Parathyroid adenoma (tissue), 2 donors: ENCODE measurements around the gene DNMBP.
A peak's percentile ranks its signal among the peaks of the same experiment; 100 is the strongest.

Source experiments
- H2AFZ ChIP-seq: fragments of 300-600 bp; sonication (generic); one replicate; pipeline ENCODE4 v1.7.0; 2017; ENCODE audit warnings: antibody characterized with exemption, mild to moderate bottlenecking
- H3K27ac ChIP-seq: fragments of 300-600 bp; sonication (generic); one replicate; pipeline ENCODE4 v1.7.0; 2017
- H3K27me3 ChIP-seq: fragments of 300-600 bp; sonication (generic); one replicate; pipeline ENCODE4 v1.7.0; 2017; ENCODE audit warnings: low read length; ENCODE audit not compliant: control insufficient read depth, insufficient read depth
- H3K36me3 ChIP-seq: fragments of 300-600 bp; sonication (generic); one replicate; pipeline ENCODE4 v1.7.0; 2017; ENCODE audit warnings: low read length; ENCODE audit not compliant: control insufficient read depth, insufficient read depth
- H3K4me1 ChIP-seq: fragments of 300-600 bp; sonication (generic); one replicate; pipeline ENCODE4 v1.7.0; 2017; ENCODE audit warnings: control low read depth
- H3K4me2 ChIP-seq: fragments of 300-600 bp; sonication (generic); one replicate; pipeline ENCODE4 v1.7.0; 2017; ENCODE audit warnings: low read length
- H3K4me3 ChIP-seq: fragments of 300-600 bp; sonication (generic); one replicate; pipeline ENCODE4 v1.7.0; 2017; ENCODE audit warnings: low read depth, low read length
- H3K79me2 ChIP-seq: fragments of 300-600 bp; sonication (generic); one replicate; pipeline ENCODE4 v1.7.0; 2017; ENCODE audit warnings: control low read depth
- H3K9ac ChIP-seq: fragments of 300-600 bp; sonication (generic); one replicate; pipeline ENCODE4 v1.7.0; 2017; ENCODE audit warnings: mild to moderate bottlenecking
- H3K9me3 ChIP-seq: fragments of 300-600 bp; sonication (generic); one replicate; pipeline ENCODE4 v1.7.0; 2017; ENCODE audit warnings: low read length; ENCODE audit not compliant: control insufficient read depth
- CTCF ChIP-seq: fragments of 300-600 bp; sonication (generic); IDR thresholded peaks from one replicate; pipeline ENCODE4 v1.7.0; 2017; ENCODE audit warnings: antibody characterized with exemption, mild to moderate bottlenecking
- donor health status: primary hyperparathyroidism.

The DNMBP gene

GRCh38 chr10:100038561-100039071 is 28.9 kb upstream of the DNMBP start:
- Histone ChIP-seq H3K36me3 (no peaks in the 10 kb centered on the region), H3K4me2 (peak overlapping the region; percentile 46), H3K4me3 (no peak overlapping the region), H3K27me3 (no peaks in the 10 kb centered on the region), H3K4me1 (peaks cover 60% of the 10 kb centered on the region), H3K9me3 (no peaks in the 10 kb centered on the region), H3K9ac (no peak overlapping the region), H2AFZ (peak overlapping the region; percentile 75), H3K27ac (peak overlapping the region; percentile 83), H3K79me2 (no peaks in the 10 kb centered on the region)
- no peak for TF ChIP-seq CTCF

- no peak for TF ChIP-seq CTCF
- no peak overlapping the region for H3K9ac ChIP-seq
- H3K4me3 ChIP-seq: no peak overlapping the region
- H3K9me3 ChIP-seq: no peaks in the 10 kb centered on the region
- no peaks in the 10 kb centered on the region for H3K36me3 ChIP-seq
- H3K27me3 ChIP-seq: no peaks in the 10 kb centered on the region
- H2AFZ ChIP-seq: peak overlapping the region; percentile 17
- H3K4me1 ChIP-seq: peaks cover 54% of the 10 kb centered on the region
- no peak overlapping the region for H3K4me2 ChIP-seq
- H3K27ac ChIP-seq: peak overlapping the region; percentile 83
- no peaks in the 10 kb centered on the region for H3K79me2 ChIP-seq
Observed at GRCh38 chr10:100037758-100038315, 28.1 kb upstream of the DNMBP start.

DNA sequence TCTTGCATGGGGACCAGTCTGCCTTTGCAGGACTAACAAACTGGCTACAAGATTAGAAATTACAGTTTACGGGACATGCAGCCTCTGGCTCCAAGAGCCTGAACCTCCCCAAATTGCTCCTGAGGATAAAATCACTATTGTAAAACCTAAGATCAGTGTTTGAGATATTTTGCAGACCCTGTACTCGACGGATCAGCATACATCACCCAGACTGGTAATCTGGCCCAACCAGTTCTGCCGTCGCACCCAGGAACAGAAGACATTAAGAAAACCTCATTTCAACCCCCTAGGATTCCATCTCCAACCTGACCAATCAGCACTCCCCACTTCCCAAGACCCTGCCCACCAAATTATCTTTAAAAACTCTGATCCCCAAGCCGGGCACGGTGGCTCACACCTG is 27.1 kb upstream of the DNMBP start:
- no peaks in the 10 kb centered on the region for H3K36me3 ChIP-seq
- H3K9ac ChIP-seq: no peak overlapping the region
- no peaks in the 10 kb centered on the region for H3K79me2 ChIP-seq
- no peak for TF ChIP-seq CTCF
- peak overlapping the region; percentile 61 for H2AFZ ChIP-seq
- H3K27ac ChIP-seq: peak overlapping the region; percentile 30
- H3K4me1 ChIP-seq: peaks cover 47% of the 10 kb centered on the region
- no peak overlapping the region for H3K4me3 ChIP-seq
- H3K9me3 ChIP-seq: no peaks in the 10 kb centered on the region
- H3K27me3 ChIP-seq: no peaks in the 10 kb centered on the region
- H3K4me2 ChIP-seq: no peak overlapping the region

- no peak overlapping the region for H3K4me2 ChIP-seq
- H3K9ac ChIP-seq: no peak overlapping the region
- no peaks in the 10 kb centered on the region for H3K27me3 ChIP-seq
- peaks cover 25% of the 10 kb centered on the region for H3K4me1 ChIP-seq
- TF ChIP-seq CTCF: no peak
- H2AFZ ChIP-seq: no peak overlapping the region
- no peak overlapping the region for H3K4me3 ChIP-seq
- H3K79me2 ChIP-seq: no peaks in the 10 kb centered on the region
- H3K9me3 ChIP-seq: no peaks in the 10 kb centered on the region
- no peak overlapping the region for H3K27ac ChIP-seq
- H3K36me3 ChIP-seq: no peaks in the 10 kb centered on the region
Observed at GRCh38 chr10:100033766-100034418, 24.1 kb upstream of the DNMBP start.

GRCh38 chr10:100027416-100027815 is 17.7 kb upstream of the DNMBP start:
- H3K27ac ChIP-seq: peak overlapping the region; percentile 95
- H3K27me3 ChIP-seq: no peaks in the 10 kb centered on the region
- TF ChIP-seq CTCF: no peak

More at GRCh38 chr10:100027416-100027815, 17.7 kb upstream of the DNMBP start:
- Histone ChIP-seq H3K4me3 (no peak overlapping the region), H3K79me2 (no peaks in the 10 kb centered on the region), H3K4me1 (peaks cover 29% of the 10 kb centered on the region), H3K9me3 (no peaks in the 10 kb centered on the region), H2AFZ (no peak overlapping the region), H3K36me3 (no peaks in the 10 kb centered on the region), H3K4me2 (no peak overlapping the region), H3K9ac (no peak overlapping the region)
